T-helper 2 cell treated with Interferon-gamma antibody and Interleukin-4, amounts not matched to agents 5 μg/mL and 100 μg/mL, for 36 hours (primary cell): ENCODE data around the gene ARL6IP1.
"Not testable (repeated sequence)": the region's sequence is repeated elsewhere in the genome, so short reads cannot be mapped to it uniquely, and the experiment has no call there.

ENCODE experiments used
- DNase-seq: peaks from one replicate; pipeline ENCODE4 v3.0.0; 2021; ENCODE audit warnings: low spot score
- H3K27ac Mint-ChIP-seq: one replicate; pipeline ENCODE4 v1.8.0; 2021; ENCODE audit warnings: mild to moderate bottlenecking, mixed read lengths
- H3K27me3 Mint-ChIP-seq: one replicate; pipeline ENCODE4 v1.8.0; 2021; ENCODE audit warnings: low read depth, mixed read lengths
- H3K36me3 Mint-ChIP-seq: one replicate; pipeline ENCODE4 v1.8.0; 2021; ENCODE audit warnings: low read depth, mixed read lengths
- H3K4me1 Mint-ChIP-seq: one replicate; pipeline ENCODE4 v1.8.0; 2021; ENCODE audit warnings: low read depth, mixed read lengths
- H3K4me3 Mint-ChIP-seq: one replicate; pipeline ENCODE4 v1.8.0; 2022; ENCODE audit warnings: mild to moderate bottlenecking, moderate library complexity, mixed read lengths
- H3K9me3 Mint-ChIP-seq: one replicate; pipeline ENCODE4 v1.8.0; 2021; ENCODE audit warnings: mixed read lengths

The ARL6IP1 gene

DNA sequence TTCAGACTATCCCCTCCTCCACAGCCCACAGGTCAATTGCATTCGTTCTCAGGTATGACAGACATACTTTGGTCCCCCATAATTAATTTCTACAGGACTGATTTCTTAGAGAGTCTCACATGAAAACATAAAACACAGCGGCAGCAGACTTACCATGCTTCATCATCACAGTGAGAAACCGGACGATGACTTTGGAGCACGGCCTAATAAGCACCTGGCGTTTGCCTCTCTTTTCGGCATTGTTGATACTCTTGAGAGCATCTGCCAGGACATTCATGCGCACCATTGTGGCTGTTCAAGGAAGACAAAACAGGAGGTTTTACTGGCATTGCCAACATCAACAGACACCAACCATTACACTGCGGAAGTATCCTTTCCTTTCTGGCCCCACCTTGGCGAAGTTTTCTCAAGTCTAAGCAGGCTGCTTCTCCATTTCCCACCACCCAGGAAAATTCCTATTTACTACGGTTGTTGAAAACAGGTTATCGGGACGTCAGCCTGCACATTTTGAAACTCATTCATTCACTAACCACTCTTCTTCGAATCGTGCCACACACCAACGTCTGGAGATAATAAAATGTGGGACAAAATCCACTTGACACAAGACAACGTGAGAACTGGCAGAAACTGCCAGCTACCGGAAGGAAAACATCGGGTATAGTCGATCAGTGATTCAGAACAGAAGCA is 12.4 kb downstream of the ARL6IP1 start:
- Mint-ChIP-seq H3K27ac (peak overlapping the region; percentile 94), H3K9me3 (no peaks in the 10 kb centered on the region), H3K4me3 (peak overlapping the region; percentile 99), H3K4me1 (peaks cover 47% of the 10 kb centered on the region), H3K27me3 (no peaks in the 10 kb centered on the region), H3K36me3 (peaks cover 86% of the 10 kb centered on the region)
- no peak for DNase-seq

DNA sequence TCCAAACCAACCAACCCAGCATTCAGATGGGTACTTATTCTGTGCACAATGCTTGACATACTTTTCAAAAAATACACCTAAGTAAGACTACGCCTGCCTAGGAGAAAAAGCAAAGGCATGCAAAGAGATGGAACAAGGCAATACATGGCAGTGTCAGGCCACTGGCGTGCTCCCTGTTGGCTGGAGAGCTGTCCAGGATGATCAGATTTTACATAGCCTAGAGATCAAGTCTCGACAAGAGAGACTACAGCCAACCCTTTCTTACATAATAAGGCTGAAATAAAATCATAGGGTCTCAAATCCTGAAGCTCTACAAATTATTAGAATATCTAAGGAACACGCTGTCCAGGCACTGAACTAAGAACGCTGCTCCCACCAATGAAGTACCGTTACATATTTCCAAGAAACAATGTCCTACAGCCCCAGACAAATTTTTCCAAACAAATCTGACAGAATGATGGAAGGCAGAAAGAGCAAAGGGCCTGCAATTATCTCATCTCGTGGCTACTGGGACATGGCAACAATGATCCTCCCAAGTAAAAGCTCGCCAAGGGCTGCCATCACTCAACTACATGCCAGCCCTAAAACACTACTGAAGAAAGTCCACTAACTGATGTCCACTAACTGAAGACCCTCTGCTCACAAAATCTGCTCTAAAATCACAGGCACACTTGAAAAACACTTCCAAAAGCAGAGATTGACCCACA is 16.3 kb downstream of the ARL6IP1 start:
- Mint-ChIP-seq H3K36me3 (peaks cover 68% of the 10 kb centered on the region), H3K4me3 (peak overlapping the region; percentile 50), H3K27ac (peak overlapping the region; percentile 21), H3K27me3 (no peaks in the 10 kb centered on the region), H3K4me1 (peaks cover 43% of the 10 kb centered on the region), H3K9me3 (no peaks in the 10 kb centered on the region)
- no peak for DNase-seq

DNA sequence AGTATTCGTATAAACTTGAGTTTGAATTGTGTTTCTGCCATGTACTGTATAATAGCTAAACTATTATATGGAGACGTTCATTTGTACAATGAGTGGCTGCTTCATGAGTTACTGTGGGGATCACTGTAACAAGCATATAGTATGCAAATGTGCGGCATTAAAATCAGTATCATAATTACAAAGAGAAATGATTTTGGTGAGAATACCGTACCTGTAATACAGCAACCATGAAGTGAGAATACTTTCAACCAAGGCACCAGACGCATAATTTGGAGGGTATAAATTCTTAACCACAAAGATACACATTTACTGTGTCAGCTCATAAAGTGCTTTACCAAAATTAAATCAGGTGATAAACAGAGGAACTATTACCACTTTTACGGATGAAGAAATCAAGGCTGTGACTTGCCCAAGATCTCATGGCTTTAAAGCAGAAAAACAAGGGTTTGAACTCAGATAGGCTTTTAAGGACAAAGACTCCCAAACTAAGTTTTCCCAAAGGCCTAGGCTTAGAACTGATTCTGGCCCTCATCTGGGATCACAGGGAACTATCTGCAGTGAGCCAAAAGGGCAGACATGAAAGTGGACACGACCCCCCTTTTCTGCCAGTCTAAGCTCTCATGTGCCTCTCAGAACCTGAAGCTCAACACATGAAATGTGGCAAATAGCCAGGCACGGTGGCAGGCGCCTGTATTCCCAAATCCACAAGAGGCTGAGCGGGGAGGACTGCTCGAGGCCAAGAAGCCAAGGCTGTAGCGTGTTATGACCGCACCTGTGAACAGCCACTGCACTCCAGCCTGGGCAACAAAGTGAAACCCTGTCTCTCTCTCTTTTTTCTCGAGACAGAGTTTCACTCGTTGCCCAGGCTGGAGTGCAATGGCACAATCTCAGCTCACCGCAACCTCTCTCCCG is 17.7 kb downstream of the ARL6IP1 start:
- Mint-ChIP-seq H3K27ac (no peak overlapping the region), H3K27me3 (no peaks in the 10 kb centered on the region), H3K4me3 (no peak overlapping the region), H3K36me3 (peaks cover 56% of the 10 kb centered on the region), H3K4me1 (peaks cover 38% of the 10 kb centered on the region), H3K9me3 (no peaks in the 10 kb centered on the region)
- no peak for DNase-seq

GRCh38 chr16:18782697-18783429 is 18.5 kb downstream of the ARL6IP1 start:
- Mint-ChIP-seq H3K36me3 (peaks cover 49% of the 10 kb centered on the region), H3K27ac (no peak overlapping the region)

GRCh38 chr16:18781232-18781631 is 20.1 kb downstream of the ARL6IP1 start:
- not testable (repeated sequence) for H3K4me3 Mint-ChIP-seq, H3K9me3 Mint-ChIP-seq, H3K27ac Mint-ChIP-seq, DNase-seq, H3K27me3 Mint-ChIP-seq
- H3K4me1 Mint-ChIP-seq = peaks cover 20% of the 10 kb centered on the region
- peaks cover 38% of the 10 kb centered on the region for H3K36me3 Mint-ChIP-seq

More at GRCh38 chr16:18782697-18783429, 18.5 kb downstream of the ARL6IP1 start:
- Mint-ChIP-seq H3K4me1 (peaks cover 29% of the 10 kb centered on the region), H3K27me3 (no peaks in the 10 kb centered on the region), H3K9me3 (no peaks in the 10 kb centered on the region), H3K4me3 (no peak overlapping the region)
- DNase-seq = no peak

- H3K4me3 Mint-ChIP-seq = not testable (repeated sequence)
- peaks cover 16% of the 10 kb centered on the region for H3K4me1 Mint-ChIP-seq
Observed at GRCh38 chr16:18780460-18781026, 20.8 kb downstream of the ARL6IP1 start.

DNA sequence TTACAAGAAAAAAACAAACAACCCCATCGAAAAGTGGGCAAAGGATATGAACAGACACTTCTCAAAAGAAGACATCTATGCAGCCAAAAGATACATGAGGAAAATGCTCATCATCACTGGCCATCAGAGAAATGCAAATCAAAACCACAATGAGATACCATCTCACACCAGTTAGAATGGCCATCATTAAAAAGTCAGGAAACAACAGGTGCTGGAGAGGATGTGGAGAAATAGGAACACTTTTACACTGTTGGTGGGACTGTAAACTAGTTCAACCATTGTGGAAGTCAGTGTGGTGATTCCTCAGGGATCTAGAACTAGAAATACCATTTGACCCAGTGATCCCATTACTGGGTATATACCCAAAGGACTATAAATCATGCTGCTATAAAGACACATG is 23.7 kb downstream of the ARL6IP1 start:
- not testable (repeated sequence) for H3K9me3 Mint-ChIP-seq, H3K27me3 Mint-ChIP-seq, DNase-seq, H3K36me3 Mint-ChIP-seq, H3K4me3 Mint-ChIP-seq, H3K4me1 Mint-ChIP-seq, H3K27ac Mint-ChIP-seq

More at GRCh38 chr16:18780460-18781026, 20.8 kb downstream of the ARL6IP1 start:
- not testable (repeated sequence) for DNase-seq, H3K27ac Mint-ChIP-seq, H3K9me3 Mint-ChIP-seq, H3K27me3 Mint-ChIP-seq
- peaks cover 31% of the 10 kb centered on the region for H3K36me3 Mint-ChIP-seq

DNA sequence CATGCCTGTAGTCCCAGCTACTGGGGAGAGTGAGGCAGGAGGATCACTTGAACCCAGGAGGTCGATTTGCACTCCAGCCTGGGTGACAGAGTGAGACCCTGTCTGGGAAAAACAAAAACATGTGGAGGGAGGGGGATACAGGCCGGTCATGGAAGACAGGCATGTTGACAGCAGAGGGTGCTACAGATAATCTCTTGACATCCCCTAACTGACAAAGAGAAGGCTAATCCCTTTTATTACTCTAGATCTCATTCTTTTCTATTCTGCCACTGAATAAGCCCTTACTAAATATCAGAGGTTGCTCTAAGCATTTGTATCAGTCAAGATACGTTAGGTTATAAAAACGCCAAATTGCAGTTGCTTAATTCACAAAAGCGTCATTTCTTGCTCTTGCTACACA is 25.0 kb downstream of the ARL6IP1 start:
- H3K4me3 Mint-ChIP-seq, DNase-seq, H3K9me3 Mint-ChIP-seq, H3K4me1 Mint-ChIP-seq, H3K27me3 Mint-ChIP-seq, H3K27ac Mint-ChIP-seq: not testable (repeated sequence)
- peaks cover 10% of the 10 kb centered on the region for H3K36me3 Mint-ChIP-seq

- DNase-seq, H3K9me3 Mint-ChIP-seq, H3K4me1 Mint-ChIP-seq, H3K27me3 Mint-ChIP-seq, H3K4me3 Mint-ChIP-seq, H3K27ac Mint-ChIP-seq: not testable (repeated sequence)
- H3K36me3 Mint-ChIP-seq = peaks cover 14% of the 10 kb centered on the region
Observed at GRCh38 chr16:18774651-18775050, 26.7 kb downstream of the ARL6IP1 start.

DNA sequence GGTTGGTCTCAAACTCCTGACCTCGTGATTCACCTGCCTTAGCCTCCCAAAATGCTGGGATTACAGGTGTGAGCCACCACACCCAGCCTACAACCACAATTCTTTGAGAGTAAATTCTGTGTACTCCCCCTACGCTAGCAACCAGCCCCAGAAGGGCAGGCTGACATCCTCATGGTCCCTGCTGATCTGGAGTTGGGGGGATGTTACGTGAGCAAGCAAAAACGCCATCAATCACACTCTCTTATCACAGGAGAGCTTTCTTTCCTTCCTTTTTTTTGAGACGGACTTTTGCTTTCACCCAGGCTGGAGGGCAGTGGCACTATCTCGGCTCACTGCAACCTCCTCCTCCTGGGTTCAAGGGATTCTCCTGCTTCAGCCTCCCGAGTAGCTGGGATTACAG is 29.2 kb downstream of the ARL6IP1 start:
- not testable (repeated sequence) for H3K27ac Mint-ChIP-seq

GRCh38 chr16:18770336-18770962 is 30.9 kb downstream of the ARL6IP1 start:
- Mint-ChIP-seq H3K36me3 (peaks cover 13% of the 10 kb centered on the region), H3K27ac (peak overlapping the region; percentile 55)
- not testable (repeated sequence) for H3K9me3 Mint-ChIP-seq, DNase-seq, H3K4me3 Mint-ChIP-seq, H3K27me3 Mint-ChIP-seq, H3K4me1 Mint-ChIP-seq

More for the DNA sequence above, 29.2 kb downstream of the ARL6IP1 start:
- peaks cover 16% of the 10 kb centered on the region for H3K36me3 Mint-ChIP-seq
- H3K4me1 Mint-ChIP-seq, H3K9me3 Mint-ChIP-seq, H3K27me3 Mint-ChIP-seq, DNase-seq, H3K4me3 Mint-ChIP-seq: not testable (repeated sequence)

GRCh38 chr16:18767217-18767616 is 34.1 kb downstream of the ARL6IP1 start:
- H3K27me3 Mint-ChIP-seq, H3K4me1 Mint-ChIP-seq, H3K9me3 Mint-ChIP-seq, DNase-seq, H3K27ac Mint-ChIP-seq: not testable (repeated sequence)
- Mint-ChIP-seq H3K4me3 (peak overlapping the region; percentile 21), H3K36me3 (peaks cover 12% of the 10 kb centered on the region)

- H3K9me3 Mint-ChIP-seq, H3K4me3 Mint-ChIP-seq, DNase-seq, H3K27ac Mint-ChIP-seq, H3K27me3 Mint-ChIP-seq, H3K36me3 Mint-ChIP-seq: not testable (repeated sequence)
- H3K4me1 Mint-ChIP-seq = peaks cover 13% of the 10 kb centered on the region
Observed at GRCh38 chr16:18762713-18763112, 38.6 kb downstream of the ARL6IP1 start.
